Right lobe of liver (tissue), 4 donors: ENCODE results near the gene MAP7D2.

Experiments
- CTCF ChIP-seq, 4 donors: fragments of 200-600 bp in 3 of 4; fragments of 450-650 bp in 1 of 4; IDR thresholded peaks; one replicate each; pipeline versions ENCODE4 v1.5.1 to v1.8.0; 2016 to 2022; ENCODE audit warnings: antibody characterized with exemption in 4 of 4, mild to moderate bottlenecking in 2 of 4
- POLR2A ChIP-seq: fragments of 450-650 bp; IDR thresholded peaks from one replicate; pipeline ENCODE4 v1.6.1; 2017; ENCODE audit warnings: antibody characterized with exemption, mild to moderate bottlenecking
- donor health status: DM: no; HTN: no; CAD: no.
- donor health status: DM: no; HTN: no; CAD: no.
- donor health status: DM: no; HTN: yes; CAD: no.

- TF ChIP-seq POLR2A (no peak), CTCF (IDR thresholded peaks at IDR 0.05) (no peak)
Measured at GRCh38 chrX:20001588-20001987, 115.1 kb downstream of the MAP7D2 start.
